C1 segment of cervical spinal cord (tissue), 14 donors: ENCODE results near the gene BICDL2.
A peak's percentile ranks its signal among the peaks of the same experiment; 100 is the strongest.

Experiments
- DNase-seq, 14 donors: peaks; one replicate each; lab custom pipeline; 2025; lab: John Stamatoyannopoulos, UW

The BICDL2 gene

DNA sequence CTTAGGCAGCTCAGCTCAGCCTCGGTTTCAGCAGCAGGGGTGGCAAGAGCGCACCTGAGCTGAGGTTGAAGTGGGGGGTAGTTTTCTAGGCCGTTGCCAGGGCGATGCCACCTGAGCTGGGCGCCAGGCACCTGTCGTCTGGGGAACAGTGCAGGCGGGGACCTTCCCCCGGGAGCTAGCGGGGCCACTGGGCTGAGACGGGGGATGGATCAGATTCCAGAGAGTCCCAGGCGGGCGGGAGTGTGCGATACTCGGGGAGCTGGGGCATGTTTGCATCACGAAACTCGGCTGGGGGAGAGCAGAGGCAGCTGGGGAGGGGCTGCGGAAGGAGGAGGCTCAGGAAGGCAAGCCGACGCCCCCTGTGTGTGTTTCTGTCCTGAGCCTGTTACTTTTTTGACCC lies 24.5 kb downstream of the BICDL2 start:
- DNase-seq, result no peak

DNA sequence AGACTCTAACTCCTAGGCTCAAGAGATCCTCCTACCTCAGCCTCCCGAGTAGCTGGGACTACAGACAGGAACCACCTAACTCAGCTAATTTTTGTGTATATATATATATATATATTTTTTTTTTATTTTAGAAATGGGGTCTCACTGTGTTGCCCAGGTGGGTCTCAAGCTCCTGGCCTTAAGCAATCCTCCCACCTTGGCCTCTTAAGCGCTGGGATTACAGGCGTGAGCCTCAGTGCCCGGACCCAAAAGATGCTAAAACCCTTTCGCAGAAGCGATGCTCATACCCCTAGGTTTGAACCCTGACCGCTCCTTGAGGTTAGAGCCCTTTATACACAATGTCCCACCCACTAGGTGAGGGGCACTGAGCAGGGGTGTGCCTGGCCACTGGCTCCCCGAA lies 26.2 kb downstream of the BICDL2 start:
- no peak for DNase-seq

GRCh38 chr16:3009568-3010390 lies 27.0 kb downstream of the BICDL2 start:
- DNase-seq, result no peak

DNA sequence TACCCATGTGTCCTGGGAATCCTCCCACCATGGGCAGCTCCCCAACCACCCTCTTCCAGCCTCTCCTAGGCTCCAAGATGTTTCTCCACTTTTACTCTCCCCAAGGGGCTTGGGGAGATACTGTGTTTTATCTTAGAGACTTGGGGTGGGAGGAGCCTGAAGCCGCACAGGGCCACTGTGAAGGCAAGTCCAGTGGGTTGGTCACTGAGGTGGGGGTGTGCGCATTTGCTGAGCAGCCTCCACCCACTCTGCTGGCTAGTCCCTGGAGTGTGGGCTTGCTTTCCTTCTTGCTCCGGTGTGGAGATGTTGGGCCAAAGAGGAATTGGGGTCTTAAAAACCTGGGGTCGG lies 28.1 kb downstream of the BICDL2 start:
- DNase-seq, result no peak

DNA sequence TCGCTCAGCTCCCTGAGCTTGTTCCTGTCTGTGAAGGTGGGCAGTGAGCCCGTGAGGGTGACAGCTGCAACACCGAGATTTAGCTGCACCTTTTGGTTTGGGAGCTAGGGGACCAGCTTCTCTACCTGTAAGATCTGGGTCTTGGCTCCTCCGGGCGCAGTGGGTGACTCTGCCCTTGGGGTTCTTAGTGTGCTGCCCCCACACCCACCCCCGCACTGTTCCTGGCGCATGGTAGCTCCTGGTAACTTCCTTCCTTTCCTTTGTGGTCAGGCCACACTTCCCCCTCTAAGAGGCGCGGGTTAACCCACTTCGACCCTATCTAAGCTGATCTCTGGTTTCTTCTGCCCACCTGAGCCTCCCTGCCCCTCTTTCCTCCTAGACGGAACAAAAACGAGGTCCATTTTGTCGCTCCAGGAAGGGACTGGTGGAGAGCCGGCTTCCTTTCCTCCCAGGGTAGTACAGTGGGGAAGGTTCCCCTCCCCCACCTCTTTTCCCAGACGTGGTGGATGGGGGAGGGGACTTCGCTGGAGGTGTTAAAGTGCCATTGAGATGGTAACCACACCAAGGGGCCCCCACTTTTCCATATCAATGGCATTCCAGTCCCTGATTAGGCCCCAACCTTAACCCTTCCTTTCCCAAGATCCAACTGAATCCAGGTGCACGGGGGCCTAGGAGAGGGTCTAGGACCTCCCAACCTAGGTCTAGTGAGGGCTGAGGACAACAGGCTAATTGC lies 28.6 kb downstream of the BICDL2 start:
- peak in 2 of 14 donors; percentile 19 to 23 for DNase-seq

GRCh38 chr16:3007059-3007956 lies 29.4 kb downstream of the BICDL2 start:
- no peak for DNase-seq

DNA sequence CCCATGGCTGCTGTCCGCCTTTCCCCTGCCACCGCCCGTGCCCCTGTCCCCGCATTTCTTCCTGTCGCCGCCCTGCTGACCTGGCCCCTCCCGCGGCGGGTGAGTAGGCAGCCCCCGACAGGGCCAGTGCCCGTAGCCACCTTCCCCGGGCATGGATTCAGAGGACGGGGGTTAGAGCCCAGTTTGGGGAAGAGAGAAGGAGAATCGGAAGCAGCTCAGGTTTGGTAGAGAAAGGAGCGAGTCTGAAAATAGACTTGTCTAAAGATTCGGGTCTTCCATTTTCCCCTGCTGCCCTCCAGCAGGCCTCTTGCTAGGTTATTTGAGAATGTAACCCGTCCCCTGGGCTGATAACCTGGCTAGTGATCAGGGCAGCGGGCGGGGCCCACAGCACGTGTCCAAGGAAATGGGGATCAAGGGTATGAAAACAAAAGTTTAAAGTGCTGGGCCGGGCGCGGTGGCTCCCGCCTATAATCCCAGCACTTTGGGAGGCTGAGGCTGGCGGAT lies 31.9 kb downstream of the BICDL2 start:
- peak in 2 of 14 donors; percentile 6 to 61 for DNase-seq

- DNase-seq, result no peak
These were observed 32.4 kb downstream of the BICDL2 start for GRCh38 chr16:3004319-3004718.

GRCh38 chr16:3003582-3004270 lies 33.0 kb downstream of the BICDL2 start:
- DNase-seq, result peak; percentile 72 to 99 (median 95)

DNA sequence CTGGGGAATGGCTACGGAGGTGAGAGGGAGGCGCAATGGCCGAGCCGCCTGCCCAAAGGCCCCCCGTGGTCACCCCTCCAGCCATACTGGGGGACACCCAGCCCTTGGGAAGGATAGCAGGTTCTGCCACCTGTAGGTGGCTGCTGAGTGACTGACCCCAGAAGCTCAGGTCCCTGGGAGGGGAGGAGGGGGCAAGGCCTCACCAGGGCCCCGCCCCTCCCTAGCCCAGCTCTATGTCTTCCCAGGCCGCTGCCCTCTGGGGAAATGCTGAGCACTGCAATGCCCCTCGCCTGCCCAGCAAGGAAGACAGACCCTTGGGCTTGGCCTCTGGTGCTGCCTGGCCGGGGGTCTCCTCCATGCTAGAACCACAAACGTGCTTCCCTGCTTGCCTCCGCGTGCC lies 35.4 kb downstream of the BICDL2 start:
- no peak for DNase-seq

GRCh38 chr16:3000540-3000939 lies 36.2 kb downstream of the BICDL2 start:
- DNase-seq, result no peak

DNA sequence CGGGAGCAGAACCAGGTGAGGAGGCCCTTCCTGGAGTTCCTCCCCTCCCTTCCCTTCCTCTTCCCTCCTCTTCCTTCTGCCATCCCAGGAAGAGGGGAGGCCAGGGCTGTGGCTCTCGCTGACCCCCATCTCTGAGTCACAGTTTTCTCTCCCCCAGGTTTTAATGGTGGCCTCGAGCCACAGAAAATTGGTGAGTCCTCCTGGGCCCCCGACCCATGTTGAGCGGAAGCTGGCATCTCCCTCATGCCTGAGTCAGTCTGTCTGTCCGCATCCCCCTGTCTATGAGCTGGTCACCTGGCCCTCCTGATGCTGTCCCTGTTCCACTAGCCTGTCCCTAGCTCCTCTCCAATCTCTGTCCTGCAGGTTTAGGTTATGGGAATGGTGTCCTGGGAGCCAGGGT lies 36.8 kb downstream of the BICDL2 start:
- DNase-seq, result no peak

GRCh38 chr16:2996298-2996697 lies 40.4 kb downstream of the BICDL2 start:
- no peak for DNase-seq

- DNase-seq, result no peak
These were observed 44.2 kb downstream of the BICDL2 start for GRCh38 chr16:2992383-2993081.

DNA sequence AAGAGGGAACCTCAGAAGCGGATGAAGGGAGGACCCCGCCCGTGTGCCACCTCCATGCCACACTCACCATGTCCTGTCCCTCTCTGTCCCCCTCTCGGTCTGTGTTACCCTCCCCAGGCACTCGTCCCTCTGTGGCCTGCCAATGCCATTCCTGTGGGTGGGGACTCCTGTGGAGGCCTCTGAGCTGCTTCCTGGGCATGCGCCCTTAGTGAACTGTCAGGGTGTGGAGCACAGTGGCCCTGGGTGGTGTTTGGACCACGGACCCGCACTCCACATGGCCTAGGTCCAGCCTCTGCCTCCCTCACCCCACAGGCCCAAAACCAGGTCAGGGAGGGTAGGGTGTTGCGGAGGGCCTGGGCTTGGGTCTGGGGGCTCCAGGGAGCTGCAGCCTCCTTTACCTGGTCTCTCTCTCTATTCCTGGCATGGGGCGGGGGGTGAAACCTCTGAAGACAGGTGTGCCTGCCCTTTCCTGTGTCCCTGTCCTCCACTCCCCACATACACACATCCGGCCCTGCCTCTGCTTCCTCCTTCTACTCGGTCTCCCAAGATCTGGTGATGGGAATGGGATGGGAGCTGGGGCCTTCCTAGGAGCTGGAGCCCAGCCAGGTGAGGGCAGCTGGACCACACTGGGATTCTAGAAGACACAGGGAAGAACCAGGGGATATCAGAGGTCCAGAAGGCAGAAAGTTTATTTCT lies 45.0 kb downstream of the BICDL2 start:
- DNase-seq, result no peak

DNA sequence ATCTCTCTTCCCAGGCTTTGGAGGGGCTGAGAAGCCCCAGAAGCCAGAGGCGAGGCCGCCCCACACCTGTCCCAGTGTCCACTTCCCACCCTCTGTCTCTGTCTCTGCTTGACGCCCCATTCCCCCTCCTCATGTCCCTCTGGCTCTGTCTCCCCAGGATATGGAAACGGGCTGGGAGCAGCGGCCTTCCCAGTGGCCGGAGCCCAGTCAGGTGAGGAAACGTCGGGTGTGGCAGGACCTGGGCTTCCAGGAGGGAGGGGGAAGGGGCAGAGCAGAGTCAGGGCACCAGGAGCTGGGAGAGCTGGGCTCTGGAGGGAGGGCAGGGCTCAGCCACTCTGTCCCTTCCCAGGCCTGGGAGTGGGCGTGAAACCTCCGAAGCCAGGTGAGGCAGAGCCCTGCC lies 45.9 kb downstream of the BICDL2 start:
- DNase-seq, result no peak

GRCh38 chr16:2988590-2989099 lies 48.1 kb downstream of the BICDL2 start:
- no peak for DNase-seq

GRCh38 chr16:2987833-2988232 lies 48.9 kb downstream of the BICDL2 start:
- no peak for DNase-seq

GRCh38 chr16:2987286-2987685 lies 49.5 kb downstream of the BICDL2 start:
- DNase-seq, result no peak
